ENCODE measurements around the gene DYSF.

DNA sequence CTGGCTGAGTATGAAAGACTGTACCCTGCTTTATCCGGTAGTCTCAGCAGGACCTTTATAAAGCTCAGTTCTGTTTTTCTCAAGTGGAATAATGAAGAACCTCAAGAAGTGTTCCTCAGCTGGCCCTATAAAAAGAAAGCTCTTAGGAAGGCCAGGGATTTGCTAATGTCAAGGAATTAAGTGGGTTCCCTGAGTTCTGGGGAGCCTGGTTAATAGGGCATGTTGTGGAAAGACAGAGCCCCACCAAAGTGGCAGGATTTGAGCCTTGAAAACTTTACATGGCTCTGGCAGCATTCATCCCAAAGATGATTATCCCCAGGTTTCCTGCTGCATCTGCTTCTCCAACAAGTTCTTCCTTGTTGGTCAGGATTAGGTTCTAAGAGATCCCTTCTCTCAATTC is 6.9 kb upstream of the DYSF start:
- TF ChIP-seq RAD21 (IDR thresholded peaks at IDR 0.05; ENCODE audit: low read length) (no peak), RCOR1 (IDR thresholded peaks at IDR 0.05; ENCODE audit: low read length) (no peak), RFX5 (IDR thresholded peaks at IDR 0.05; ENCODE audit: low read length) (no peak), CTCF (IDR thresholded peaks at IDR 0.05) (no peak)
- TF ChIP-seq, protein P1, sequence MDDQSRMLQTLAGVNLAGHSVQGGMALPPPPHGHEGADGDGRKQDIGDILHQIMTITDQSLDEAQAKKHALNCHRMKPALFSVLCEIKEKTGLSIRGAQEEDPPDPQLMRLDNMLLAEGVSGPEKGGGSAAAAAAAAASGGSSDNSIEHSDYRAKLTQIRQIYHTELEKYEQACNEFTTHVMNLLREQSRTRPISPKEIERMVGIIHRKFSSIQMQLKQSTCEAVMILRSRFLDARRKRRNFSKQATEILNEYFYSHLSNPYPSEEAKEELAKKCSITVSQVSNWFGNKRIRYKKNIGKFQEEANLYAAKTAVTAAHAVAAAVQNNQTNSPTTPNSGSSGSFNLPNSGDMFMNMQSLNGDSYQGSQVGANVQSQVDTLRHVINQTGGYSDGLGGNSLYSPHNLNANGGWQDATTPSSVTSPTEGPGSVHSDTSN (IDR thresholded peaks at IDR 0.05) = no peak
